CD14-positive monocyte (primary cell): Measurements from ENCODE around the gene MBD1. TPM values are rescaled to one million over a fixed set of nuclear protein-coding genes. Genes with fewer than 3 reads are reported as not detected.
"Not testable (repeated sequence)": the region's sequence is repeated elsewhere in the genome, so short reads cannot be mapped to it uniquely, and the experiment has no call there.

ENCODE experiments used
- DNase-seq, 3 donors: peaks; one replicate each; pipeline ENCODE4 v3.0.0-alpha.2; 2011 to 2022
- H2AFZ ChIP-seq: 2 replicates; pipeline ENCODE4 v1.6.0; 2012; ENCODE audit warnings: mild to moderate bottlenecking, low read depth, low read length, inconsistent platforms; ENCODE audit not compliant: insufficient read depth, poor library complexity, severe bottlenecking
- H3K27ac ChIP-seq, 2 donors: 1 replicate in 1 of 2; 2 replicates in 1 of 2; pipeline ENCODE4 v1.5.1; 2012 to 2013; ENCODE audit warnings: low read length in 2 of 2, control low read depth in 1 of 2, inconsistent platforms in 1 of 2, low read depth in 1 of 2, mild to moderate bottlenecking in 1 of 2
- H3K27me3 ChIP-seq, 2 donors: one replicate each; pipeline versions ENCODE4 v1.6.0 to v1.6.1; 2011 to 2013; ENCODE audit warnings: low read length in 2 of 2; ENCODE audit not compliant: control insufficient read depth in 2 of 2, insufficient read depth in 2 of 2
- H3K36me3 ChIP-seq, 2 donors: replicated peaks in 1 of 2; 1 replicate in 1 of 2; 2 replicates in 1 of 2; pipeline versions ENCODE4 v1.5.1 to v1.6.1; 2012 to 2013; ENCODE audit warnings: low read length in 2 of 2, control low read depth in 1 of 2, inconsistent platforms in 1 of 2, mild to moderate bottlenecking in 1 of 2; ENCODE audit not compliant: insufficient read depth in 2 of 2, control insufficient read depth in 1 of 2
- H3K4me1 ChIP-seq, 2 donors: 1 replicate in 1 of 2; 2 replicates in 1 of 2; pipeline versions ENCODE4 v1.5.1 to v1.6.1; 2012 to 2013; ENCODE audit warnings: low read length in 2 of 2, control low read depth in 1 of 2, inconsistent platforms in 1 of 2, mild to moderate bottlenecking in 1 of 2, moderate library complexity in 1 of 2; ENCODE audit not compliant: insufficient read depth in 2 of 2, control insufficient read depth in 1 of 2
- H3K4me2 ChIP-seq: replicated peaks from 2 replicates; pipeline ENCODE3; 2012; ENCODE audit warnings: low read length, moderate library complexity, mild to moderate bottlenecking; ENCODE audit not compliant: poor library complexity, severe bottlenecking; ENCODE audit errors: extremely low read depth
- H3K4me3 ChIP-seq, 3 experiments: fragments of 200-600 bp in 1 of 3; sonication (generic) in 1 of 3; replicated peaks in 1 of 3; 1 replicate in 2 of 3; 2 replicates in 1 of 3; pipeline ENCODE4 v1.5.1; 2011 to 2013; ENCODE audit warnings: low read length in 3 of 3, mild to moderate bottlenecking in 3 of 3, control low read depth in 2 of 3, low read depth in 2 of 3, inconsistent platforms in 1 of 3, moderate library complexity in 1 of 3
- H3K79me2 ChIP-seq: 2 replicates; pipeline ENCODE4 v1.6.0; 2012; ENCODE audit warnings: mild to moderate bottlenecking, control low read depth, inconsistent platforms, low read length, moderate library complexity; ENCODE audit not compliant: insufficient read depth
- H3K9ac ChIP-seq: 2 replicates; pipeline ENCODE4 v1.6.0; 2017; ENCODE audit warnings: low read length, mild to moderate bottlenecking; ENCODE audit not compliant: insufficient read depth, poor library complexity, severe bottlenecking
- H3K9me3 ChIP-seq, 2 donors: replicated peaks in 1 of 2; 1 replicate in 1 of 2; 2 replicates in 1 of 2; pipeline versions ENCODE4 v1.5.1 to v1.6.1; 2012 to 2013; ENCODE audit warnings: low read length in 2 of 2, control low read depth in 1 of 2; ENCODE audit not compliant: control insufficient read depth in 1 of 2, insufficient read depth in 1 of 2
- H4K20me1 ChIP-seq: 2 replicates; pipeline ENCODE4 v1.6.0; 2012; ENCODE audit warnings: mild to moderate bottlenecking, low read length, control low read depth, moderate library complexity; ENCODE audit not compliant: insufficient read depth
- H3K27ac Mint-ChIP-seq, 7 donors: one replicate each; pipeline ENCODE4 v1.8.0; 2020; ENCODE audit warnings: mild to moderate bottlenecking in 7 of 7, mixed read lengths in 7 of 7, moderate library complexity in 6 of 7, inconsistent platforms in 2 of 7
- H3K27me3 Mint-ChIP-seq, 3 donors: one replicate each; pipeline ENCODE4 v1.8.0; 2021 to 2022; ENCODE audit warnings: low read depth in 3 of 3, mild to moderate bottlenecking in 3 of 3, mixed read lengths in 3 of 3, moderate library complexity in 3 of 3, inconsistent platforms in 1 of 3
- H3K36me3 Mint-ChIP-seq, 2 donors: one replicate each; pipeline ENCODE4 v1.8.0; 2020; ENCODE audit warnings: mixed read lengths in 2 of 2, inconsistent platforms in 1 of 2, mild to moderate bottlenecking in 1 of 2
- H3K4me1 Mint-ChIP-seq: one replicate; pipeline ENCODE4 v1.8.0; 2020; ENCODE audit warnings: mild to moderate bottlenecking, mixed read lengths
- H3K4me3 Mint-ChIP-seq, 2 donors: one replicate each; pipeline ENCODE4 v1.8.0; 2020; ENCODE audit warnings: mild to moderate bottlenecking in 2 of 2, mixed read lengths in 2 of 2, moderate library complexity in 1 of 2
- H3K9me3 Mint-ChIP-seq, 7 donors: one replicate each; pipeline ENCODE4 v1.8.0; 2020 to 2022; ENCODE audit warnings: mixed read lengths in 7 of 7, mild to moderate bottlenecking in 6 of 7, moderate library complexity in 6 of 7, inconsistent platforms in 2 of 7
- CTCF ChIP-seq: fragments of 200-600 bp; IDR thresholded peaks from one replicate; pipeline ENCODE4 v1.8.0; 2022; ENCODE audit warnings: antibody characterized with exemption, mild to moderate bottlenecking
- WGBS: methylation state at CpG from one replicate; pipeline ENCODE4 v1.1.5; 2013; ENCODE audit warnings: missing lambda C conversion rate; ENCODE audit not compliant: insufficient coverage; 5-methylcytosine and 5-hydroxymethylcytosine counted together
- intact Hi-C, 2 donors: fragments of 100-400 bp; cut with micrococcal nuclease; formaldehyde crosslinking; loops; one replicate each; pipeline versions ENCODE4 v1.15.0 to v1.15.1; 2023
- polyA plus RNA-seq, 3 donors: library from polyadenylated mRNA; depleted of rRNA in 1 of 3; unstranded in 2 of 3; stranded (reverse) in 1 of 3; fragments of 300-500 nt in 2 of 3; fragments of >200 nt in 1 of 3; fragmentation: Illumina TruSeq in 2 of 3; gene quantifications; 1 replicate in 2 of 3; 2 replicates in 1 of 3; pipeline ENCODE4 v1.2.3, GENCODE V29; 2012 to 2021

The MBD1 gene
- polyA plus RNA-seq, 3 donors = 13.2 to 88.6 (median 17.4) TPM

- Histone ChIP-seq H3K4me2 (no peak overlapping the region), H3K27ac (no peak overlapping the region), H3K4me1 (no peaks in the 10 kb centered on the region), H3K27me3 (no peaks in the 10 kb centered on the region), H3K9me3 (no peaks in the 10 kb centered on the region), H2AFZ (no peak overlapping the region), H3K79me2 (no peaks in the 10 kb centered on the region), H3K9ac (no peak overlapping the region), H3K36me3 (no peaks in the 10 kb centered on the region), H3K4me3 (no peak overlapping the region), H4K20me1 (no peaks in the 10 kb centered on the region)
- Mint-ChIP-seq H3K27me3 (peaks cover 1 to 10% (median 9%) of the 10 kb centered on the region in 3 donors), H3K4me3 (no peak overlapping the region), H3K27ac (no peak overlapping the region), H3K9me3 (peaks cover 0 to 12% (median 2%) of the 10 kb centered on the region in 7 donors), H3K4me1 (no peaks in the 10 kb centered on the region), H3K36me3 (no peaks in the 10 kb centered on the region)
- DNase-seq = no peak
- no peak for TF ChIP-seq CTCF
- intact Hi-C loops = no loop called here
Observed at GRCh38 chr18:50249576-50249975, 31.7 kb downstream of the MBD1 start.

- Mint-ChIP-seq H3K27ac (no peak overlapping the region), H3K36me3 (no peaks in the 10 kb centered on the region), H3K9me3 (peaks cover 2 to 22% (median 9%) of the 10 kb centered on the region in 7 donors), H3K4me1 (no peaks in the 10 kb centered on the region), H3K4me3 (no peak overlapping the region), H3K27me3 (peaks cover 4 to 12% (median 8%) of the 10 kb centered on the region in 3 donors)
- Histone ChIP-seq H3K27me3 (no peaks in the 10 kb centered on the region), H3K9ac (no peak overlapping the region), H3K9me3 (no peaks in the 10 kb centered on the region), H2AFZ (no peak overlapping the region), H3K4me1 (no peaks in the 10 kb centered on the region), H3K4me3 (no peak overlapping the region), H3K36me3 (no peaks in the 10 kb centered on the region), H3K79me2 (no peaks in the 10 kb centered on the region), H3K4me2 (no peak overlapping the region), H4K20me1 (no peaks in the 10 kb centered on the region), H3K27ac (no peak overlapping the region)
- no peak for DNase-seq
- intact Hi-C loops = no loop called here
- no peak for TF ChIP-seq CTCF
Observed at GRCh38 chr18:50247561-50247960, 33.8 kb downstream of the MBD1 start.

- Mint-ChIP-seq H3K27ac (peak overlapping the region in 1 of 7 donors; percentile 6), H3K9me3 (peaks cover 14 to 38% (median 28%) of the 10 kb centered on the region in 7 donors), H3K27me3 (peaks cover 2 to 12% (median 3%) of the 10 kb centered on the region in 3 donors)
- H3K27me3 ChIP-seq, intact Hi-C loops, H3K4me3 ChIP-seq, H3K4me1 Mint-ChIP-seq, H4K20me1 ChIP-seq, H3K4me2 ChIP-seq, DNase-seq, H3K79me2 ChIP-seq, H3K4me3 Mint-ChIP-seq, H3K27ac ChIP-seq, H2AFZ ChIP-seq, H3K36me3 Mint-ChIP-seq, H3K9ac ChIP-seq, H3K36me3 ChIP-seq, H3K4me1 ChIP-seq: not testable (repeated sequence)
- H3K9me3 ChIP-seq = peaks cover 8 to 19% of the 10 kb centered on the region in 2 donors
- WGBS = 94% methylated on average over 4 of the region's 8 CpGs
Observed at GRCh38 chr18:50241768-50242167, 39.6 kb downstream of the MBD1 start.
